ENCODE measurements around the gene CDK6.

GRCh38 chr7:92706563-92706962, 129.8 kb downstream of the CDK6 start:
- TF ChIP-seq CTCF (optimal IDR thresholded peaks at IDR 0.05 in 1 of 3, IDR thresholded peaks at IDR 0.05 in 1 of 3, conservative IDR thresholded peaks at IDR 0.05 in 1 of 3; ENCODE audit: extremely low read depth in 1 of 3, insufficient read depth in 2 of 3, low read length in 3 of 3) = no peak
- no peak for TF ChIP-seq EZH2 (IDR thresholded peaks at IDR 0.05; ENCODE audit: low read length)

All from keratinocyte (primary cell).